Progenitor cell of endocrine pancreas (in vitro differentiated cells): ENCODE data around the gene LHCGR. TPM values are rescaled to one million over a fixed set of nuclear protein-coding genes. Genes with fewer than 3 reads are reported as not detected.

Experiments
- DNase-seq: peaks from one replicate; pipeline ENCODE4 v3.0.0; 2021; ENCODE audit warnings: low spot score; ENCODE audit not compliant: unreplicated experiment
- H3K27ac Mint-ChIP-seq: 2 replicates; pipeline ENCODE4 v1.8.0; 2021; ENCODE audit warnings: mild to moderate bottlenecking, moderate library complexity, mixed read lengths
- H3K27me3 Mint-ChIP-seq: 2 replicates; pipeline ENCODE4 v1.8.0; 2021; ENCODE audit warnings: mixed read lengths
- H3K36me3 Mint-ChIP-seq: 2 replicates; pipeline ENCODE4 v1.8.0; 2022; ENCODE audit warnings: mixed read lengths; ENCODE audit not compliant: insufficient read depth
- H3K4me1 Mint-ChIP-seq: 2 replicates; pipeline ENCODE4 v1.8.0; 2021; ENCODE audit warnings: low read depth, mixed read lengths
- H3K4me3 Mint-ChIP-seq: 2 replicates; pipeline ENCODE4 v1.8.0; 2021; ENCODE audit warnings: low read depth, mild to moderate bottlenecking, moderate library complexity, mixed read lengths
- H3K9me3 Mint-ChIP-seq: 2 replicates; pipeline ENCODE4 v1.8.0; 2021; ENCODE audit warnings: low read depth, mixed read lengths
- total RNA-seq: library from RNA; stranded (reverse); gene quantifications from 2 replicates; pipeline ENCODE4 v1.2.1, GENCODE V29; 2021
- TF ChIP-seq, protein P1 (sequence below): fragments of 200-600 bp; sonication (generic); IDR thresholded peaks from one replicate; pipeline ENCODE4 v1.5.0; 2021; ENCODE audit warnings: antibody characterized with exemption, mild to moderate bottlenecking; ENCODE audit not compliant: unreplicated experiment

The LHCGR gene
- total RNA-seq, 1 donor from 2014 or later = not detected

DNA sequence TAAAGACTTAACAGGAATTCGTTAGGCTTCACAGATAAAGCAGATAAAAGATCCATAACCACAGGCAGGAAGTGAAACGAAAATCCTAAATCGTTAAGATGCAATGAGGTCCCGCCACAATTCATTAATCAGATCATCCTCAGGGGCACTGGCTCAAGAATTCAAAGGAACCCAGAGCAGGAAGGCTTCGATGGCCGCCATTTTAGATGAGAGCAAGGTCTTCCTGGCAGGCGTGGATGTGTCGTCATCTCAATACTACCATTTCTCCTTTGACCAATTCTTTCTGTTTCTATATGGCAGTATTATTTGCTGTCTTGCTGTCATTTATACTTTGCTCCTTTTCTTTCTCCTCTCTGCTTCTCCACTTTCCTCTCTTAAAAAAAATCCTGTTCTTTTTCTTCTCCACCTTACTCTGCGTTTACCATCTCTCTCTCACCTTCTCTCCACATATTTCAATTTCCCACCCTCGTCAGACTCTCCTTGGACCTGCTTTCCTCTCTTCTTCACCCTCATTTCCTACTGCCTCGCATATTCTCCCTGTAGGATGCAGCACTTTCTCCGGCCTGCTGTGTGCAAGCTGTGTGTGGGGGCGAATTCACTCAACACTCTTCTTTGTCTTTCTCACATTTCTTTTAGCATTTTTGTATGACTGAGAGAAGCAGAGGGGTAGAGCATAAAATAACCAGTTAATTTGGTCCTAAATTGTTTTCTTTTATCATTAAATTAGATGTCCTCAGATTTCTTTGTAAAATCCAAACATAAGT, 35.1 kb upstream of the LHCGR start:
- Mint-ChIP-seq H3K27me3 (peaks cover 2% of the 10 kb centered on the region), H3K4me1 (no peaks in the 10 kb centered on the region), H3K27ac (peak overlapping the region; percentile 57), H3K4me3 (no peak overlapping the region), H3K9me3 (no peaks in the 10 kb centered on the region), H3K36me3 (no peaks in the 10 kb centered on the region)
- DNase-seq = no peak
- TF ChIP-seq, protein P1, sequence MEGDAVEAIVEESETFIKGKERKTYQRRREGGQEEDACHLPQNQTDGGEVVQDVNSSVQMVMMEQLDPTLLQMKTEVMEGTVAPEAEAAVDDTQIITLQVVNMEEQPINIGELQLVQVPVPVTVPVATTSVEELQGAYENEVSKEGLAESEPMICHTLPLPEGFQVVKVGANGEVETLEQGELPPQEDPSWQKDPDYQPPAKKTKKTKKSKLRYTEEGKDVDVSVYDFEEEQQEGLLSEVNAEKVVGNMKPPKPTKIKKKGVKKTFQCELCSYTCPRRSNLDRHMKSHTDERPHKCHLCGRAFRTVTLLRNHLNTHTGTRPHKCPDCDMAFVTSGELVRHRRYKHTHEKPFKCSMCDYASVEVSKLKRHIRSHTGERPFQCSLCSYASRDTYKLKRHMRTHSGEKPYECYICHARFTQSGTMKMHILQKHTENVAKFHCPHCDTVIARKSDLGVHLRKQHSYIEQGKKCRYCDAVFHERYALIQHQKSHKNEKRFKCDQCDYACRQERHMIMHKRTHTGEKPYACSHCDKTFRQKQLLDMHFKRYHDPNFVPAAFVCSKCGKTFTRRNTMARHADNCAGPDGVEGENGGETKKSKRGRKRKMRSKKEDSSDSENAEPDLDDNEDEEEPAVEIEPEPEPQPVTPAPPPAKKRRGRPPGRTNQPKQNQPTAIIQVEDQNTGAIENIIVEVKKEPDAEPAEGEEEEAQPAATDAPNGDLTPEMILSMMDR = no peak

DNA sequence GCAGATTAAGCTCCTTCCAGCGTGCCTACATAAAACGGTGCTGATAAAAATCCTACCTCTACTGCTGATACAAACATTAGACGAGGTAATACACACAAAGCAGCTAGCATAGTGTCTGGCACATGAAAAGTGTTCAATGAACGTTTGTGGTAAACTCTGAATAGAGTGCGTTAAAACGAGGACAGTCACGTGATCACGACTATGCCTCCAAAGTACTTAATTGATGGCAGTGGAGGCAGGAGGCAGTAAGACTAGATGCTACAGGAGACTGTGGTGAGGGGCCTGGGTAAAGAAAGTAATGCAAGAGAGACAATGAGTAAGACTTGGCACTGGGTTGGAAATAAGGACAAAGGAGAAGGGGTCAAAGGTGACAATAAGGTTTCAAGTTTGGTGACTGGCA, 32.1 kb upstream of the LHCGR start:
- Mint-ChIP-seq H3K9me3 (no peaks in the 10 kb centered on the region), H3K36me3 (no peaks in the 10 kb centered on the region), H3K27me3 (peaks cover 2% of the 10 kb centered on the region), H3K4me3 (no peak overlapping the region), H3K27ac (no peak overlapping the region), H3K4me1 (no peaks in the 10 kb centered on the region)
- no peak for DNase-seq
- TF ChIP-seq, protein P1 = no peak

DNA sequence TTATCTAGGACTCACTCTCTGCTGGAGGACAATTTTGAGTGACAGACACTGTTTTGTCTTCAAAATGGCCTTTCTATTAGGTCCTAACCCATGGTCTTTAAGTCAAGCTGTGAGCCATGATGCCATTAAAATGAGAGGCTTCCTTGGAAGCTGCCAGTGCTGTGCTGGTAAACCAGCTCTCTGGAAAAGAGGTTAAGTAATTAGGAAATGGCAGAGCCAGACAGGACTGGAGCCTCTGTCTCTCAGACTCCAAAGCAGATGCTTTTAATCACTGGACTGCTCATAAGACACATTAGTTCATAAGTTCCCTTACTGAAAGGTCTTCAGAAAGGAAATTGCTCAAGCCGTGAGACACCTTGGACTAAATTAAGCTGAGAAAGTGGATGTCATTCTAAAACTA, 25.8 kb upstream of the LHCGR start:
- DNase-seq = no peak
- H3K4me1 Mint-ChIP-seq = no peaks in the 10 kb centered on the region
- no peak overlapping the region for H3K4me3 Mint-ChIP-seq
- TF ChIP-seq, protein P1 = no peak
- H3K27me3 Mint-ChIP-seq = no peaks in the 10 kb centered on the region
- H3K9me3 Mint-ChIP-seq = no peaks in the 10 kb centered on the region
- H3K36me3 Mint-ChIP-seq = no peaks in the 10 kb centered on the region
- no peak overlapping the region for H3K27ac Mint-ChIP-seq

DNA sequence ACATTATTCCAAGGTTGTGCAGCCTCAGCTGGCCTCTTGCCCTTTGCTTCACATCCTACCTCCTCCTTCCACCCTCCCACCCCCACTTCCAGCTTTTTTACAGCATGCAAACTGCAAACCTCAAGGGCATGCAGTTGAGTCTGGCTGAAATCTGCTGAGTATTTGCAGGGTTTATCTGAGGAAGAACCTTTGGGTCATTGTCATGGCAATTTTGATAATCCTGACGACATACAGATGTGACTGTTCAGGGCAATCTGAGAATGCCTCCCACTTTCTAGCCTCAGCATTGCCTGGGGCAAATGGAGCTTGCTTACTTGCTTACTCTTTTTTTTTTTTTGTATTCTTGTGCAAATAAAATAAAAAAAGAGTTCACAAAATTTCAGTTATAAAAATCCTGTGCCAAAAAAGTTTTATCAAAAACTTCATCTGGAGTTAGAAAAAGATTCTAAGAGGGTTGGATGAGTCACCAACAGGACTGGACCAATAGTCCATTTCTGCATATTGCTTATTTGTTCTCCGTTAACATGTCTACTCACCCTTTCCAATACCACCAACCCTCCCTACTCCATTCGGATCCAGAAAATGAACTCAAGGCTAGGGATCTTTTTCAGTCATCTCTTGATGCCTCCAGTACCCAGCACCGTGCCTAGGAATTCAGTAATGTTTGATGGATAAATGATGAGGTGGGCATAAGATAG, 23.6 kb upstream of the LHCGR start:
- Mint-ChIP-seq H3K36me3 (no peaks in the 10 kb centered on the region), H3K27ac (no peak overlapping the region), H3K27me3 (peaks cover under 1% of the 10 kb centered on the region), H3K9me3 (no peaks in the 10 kb centered on the region), H3K4me1 (no peaks in the 10 kb centered on the region), H3K4me3 (no peak overlapping the region)
- no peak for DNase-seq
- TF ChIP-seq, protein P1 = no peak

DNA sequence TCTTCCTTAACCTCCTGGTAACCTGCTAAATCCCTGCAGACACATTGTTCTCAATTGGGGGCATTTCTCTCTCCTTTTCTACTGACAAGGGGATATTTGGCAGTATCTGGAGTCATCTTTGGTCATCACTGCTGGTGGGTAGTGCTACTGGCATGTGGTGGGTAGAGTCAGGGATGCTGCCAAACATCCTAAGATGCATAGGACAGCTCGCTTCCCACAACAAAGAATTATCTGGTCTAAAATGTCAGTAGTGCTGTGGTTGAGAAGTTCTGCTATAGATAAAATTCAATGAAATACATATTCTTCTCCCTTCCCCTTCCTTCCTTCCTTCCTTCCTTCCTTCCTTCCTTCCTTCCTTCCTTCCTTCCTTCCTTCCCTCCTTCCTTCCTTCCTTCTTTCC, 18.7 kb upstream of the LHCGR start:
- no peak overlapping the region for H3K27ac Mint-ChIP-seq
- H3K27me3 Mint-ChIP-seq = peaks cover 6% of the 10 kb centered on the region
- H3K9me3 Mint-ChIP-seq = no peaks in the 10 kb centered on the region
- H3K4me1 Mint-ChIP-seq = no peaks in the 10 kb centered on the region
- no peak for DNase-seq
- TF ChIP-seq, protein P1 = no peak
- H3K4me3 Mint-ChIP-seq = no peak overlapping the region
- H3K36me3 Mint-ChIP-seq = no peaks in the 10 kb centered on the region
